KMS-11 (cell line): ENCODE results near the gene CALR3.
"Not testable (repeated sequence)": the region's sequence is repeated elsewhere in the genome, so short reads cannot be mapped to it uniquely, and the experiment has no call there.

Experiments used
- H2AFZ ChIP-seq: fragments of 200-600 bp; sonication (generic); 2 replicates; pipeline ENCODE4 v1.6.1; 2016; ENCODE audit warnings: antibody characterized with exemption, mixed run types, low read depth
- H3K27ac ChIP-seq: fragments of 200-600 bp; sonication (generic); 2 replicates; pipeline ENCODE4 v1.6.1; 2016; ENCODE audit warnings: mild to moderate bottlenecking, mixed run types
- H3K27me3 ChIP-seq: fragments of 200-600 bp; sonication (generic); 2 replicates; pipeline ENCODE4 v1.6.1; 2017; ENCODE audit warnings: mild to moderate bottlenecking, low read depth, mixed run types, moderate library complexity; ENCODE audit not compliant: insufficient read depth
- H3K36me3 ChIP-seq: fragments of 200-600 bp; sonication (generic); 2 replicates; pipeline ENCODE4 v1.6.1; 2017; ENCODE audit warnings: mild to moderate bottlenecking, mixed run types; ENCODE audit not compliant: insufficient read depth
- H3K4me1 ChIP-seq: fragments of 200-600 bp; sonication (generic); 2 replicates; pipeline ENCODE4 v1.6.1; 2016; ENCODE audit warnings: mild to moderate bottlenecking, low read depth, mixed run types; ENCODE audit not compliant: poor library complexity, severe bottlenecking
- H3K4me2 ChIP-seq: fragments of 200-600 bp; sonication (generic); 2 replicates; pipeline ENCODE4 v1.7.0; 2016; ENCODE audit warnings: mild to moderate bottlenecking, mixed run types
- H3K4me3 ChIP-seq: fragments of 200-600 bp; sonication (generic); IDR thresholded peaks from 2 replicates; pipeline ENCODE4 v1.6.1; 2017; ENCODE audit warnings: low read depth, low read length, mixed read lengths; ENCODE audit not compliant: insufficient read depth
- H3K79me2 ChIP-seq: fragments of 200-600 bp; sonication (generic); 2 replicates; pipeline ENCODE4 v1.6.1; 2016; ENCODE audit warnings: low read depth, mixed run types; ENCODE audit not compliant: insufficient read depth
- H3K9ac ChIP-seq: fragments of 200-600 bp; sonication (generic); 2 replicates; pipeline ENCODE4 v1.6.1; 2016; ENCODE audit warnings: mild to moderate bottlenecking, mixed run types
- H4K20me1 ChIP-seq: fragments of 200-600 bp; sonication (generic); 2 replicates; pipeline ENCODE4 v1.6.1; 2016; ENCODE audit warnings: mild to moderate bottlenecking, mixed run types; ENCODE audit not compliant: insufficient read depth
- CTCF ChIP-seq: fragments of 200-600 bp; sonication (generic); conservative IDR thresholded peaks from 2 replicates; pipeline ENCODE4 v1.6.1; 2017; ENCODE audit warnings: low read depth, mild to moderate bottlenecking, antibody characterized with exemption, low read length, moderate library complexity, mixed read lengths

The CALR3 gene

GRCh38 chr19:16497837-16498236 is 1.9 kb upstream of the CALR3 start:
- H3K36me3 ChIP-seq, result no peaks in the 10 kb centered on the region
- H3K9ac ChIP-seq, result no peak overlapping the region
- H3K4me2 ChIP-seq, result no peak overlapping the region
- H3K27ac ChIP-seq, result no peak overlapping the region
- TF ChIP-seq CTCF, result no peak
- H3K4me1 ChIP-seq, result peaks cover 5% of the 10 kb centered on the region
- no peak overlapping the region for H3K4me3 ChIP-seq
- no peaks in the 10 kb centered on the region for H4K20me1 ChIP-seq
- H3K27me3 ChIP-seq, result no peaks in the 10 kb centered on the region
- no peaks in the 10 kb centered on the region for H3K79me2 ChIP-seq
- H2AFZ ChIP-seq, result no peak overlapping the region

DNA sequence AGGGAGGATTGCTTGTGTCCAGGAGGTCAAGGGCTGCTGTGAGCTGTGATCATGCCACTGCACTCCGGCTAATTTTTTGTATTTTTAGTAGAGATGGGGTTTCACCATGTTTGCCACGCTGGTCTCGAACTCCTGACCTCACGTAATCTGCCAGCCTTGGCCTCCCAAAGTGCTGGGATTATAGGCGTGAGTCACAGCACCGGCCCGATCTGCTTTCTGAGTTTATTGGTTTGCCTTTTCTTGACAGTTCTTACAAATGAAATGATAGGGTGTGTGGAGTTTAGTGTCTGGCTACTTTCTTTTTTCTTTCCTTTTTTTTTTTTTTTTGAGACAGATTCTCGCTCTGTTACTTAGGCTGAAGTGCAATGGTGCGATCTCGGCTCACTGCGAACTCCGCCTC is 1.1 kb upstream of the CALR3 start:
- H3K4me3 ChIP-seq, result no peak overlapping the region
- H3K4me1 ChIP-seq, result peaks cover 5% of the 10 kb centered on the region
- H3K4me2 ChIP-seq, result peak overlapping the region; percentile 94
- no peak overlapping the region for H3K9ac ChIP-seq
- no peaks in the 10 kb centered on the region for H3K79me2 ChIP-seq
- H3K27ac ChIP-seq, result no peak overlapping the region
- no peaks in the 10 kb centered on the region for H3K27me3 ChIP-seq
- H4K20me1 ChIP-seq, result no peaks in the 10 kb centered on the region
- TF ChIP-seq CTCF, result no peak
- no peaks in the 10 kb centered on the region for H3K36me3 ChIP-seq
- H2AFZ ChIP-seq, result no peak overlapping the region

DNA sequence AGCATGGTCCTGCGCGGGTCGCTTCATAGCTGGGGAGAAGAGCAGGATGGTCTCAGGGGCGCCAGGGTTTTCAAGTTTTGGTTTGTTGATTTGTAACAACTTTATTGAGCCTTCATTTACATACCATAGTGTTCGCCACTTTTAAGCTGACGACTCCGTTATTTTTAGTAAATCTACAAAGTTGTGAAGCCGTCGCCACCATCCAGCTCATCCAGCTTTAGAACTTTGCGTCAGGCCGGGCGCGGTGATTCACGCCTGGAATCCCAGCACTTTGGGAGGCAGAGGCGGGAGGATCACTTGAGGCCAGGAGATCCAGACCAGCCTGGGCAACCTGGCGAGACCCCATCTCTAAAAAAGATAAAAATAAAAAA is 631 bp upstream of the CALR3 start:
- no peak overlapping the region for H3K27ac ChIP-seq
- no peak overlapping the region for H3K4me3 ChIP-seq
- peak overlapping the region; percentile 94 for H3K4me2 ChIP-seq
- H3K27me3 ChIP-seq, result no peaks in the 10 kb centered on the region
- no peak overlapping the region; the same call in 1 of the 2 replicates for H3K9ac ChIP-seq
- TF ChIP-seq CTCF, result no peak
- no peaks in the 10 kb centered on the region for H4K20me1 ChIP-seq
- H3K4me1 ChIP-seq, result peaks cover 5% of the 10 kb centered on the region
- no peaks in the 10 kb centered on the region for H3K79me2 ChIP-seq
- peak overlapping the region; percentile 64; the same call in 1 of the 2 replicates for H2AFZ ChIP-seq
- H3K36me3 ChIP-seq, result no peaks in the 10 kb centered on the region

DNA sequence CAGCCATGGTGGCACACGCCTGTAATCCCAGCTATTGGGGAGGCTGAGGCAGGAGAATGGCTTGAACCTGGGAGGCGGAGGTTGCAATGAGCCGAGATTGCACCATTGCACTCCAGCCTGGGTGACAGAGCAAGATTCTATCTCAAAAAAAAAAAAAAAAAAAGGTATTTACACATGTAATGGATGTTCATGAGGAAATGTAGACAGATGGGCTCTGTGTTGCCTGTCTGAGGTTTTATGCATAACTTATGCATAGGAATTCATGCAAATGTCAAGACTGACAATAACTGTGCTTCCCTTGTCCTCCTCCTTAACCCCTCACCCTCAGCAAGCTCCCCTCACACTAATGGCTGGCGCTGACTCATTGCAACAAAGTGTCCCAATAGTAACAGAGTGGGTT is 9.5 kb downstream of the CALR3 start:
- not testable (repeated sequence) for H3K79me2 ChIP-seq, H3K27ac ChIP-seq, H3K27me3 ChIP-seq, H3K36me3 ChIP-seq, H2AFZ ChIP-seq, H4K20me1 ChIP-seq, H3K4me2 ChIP-seq, H3K4me1 ChIP-seq, H3K4me3 ChIP-seq, H3K9ac ChIP-seq

DNA sequence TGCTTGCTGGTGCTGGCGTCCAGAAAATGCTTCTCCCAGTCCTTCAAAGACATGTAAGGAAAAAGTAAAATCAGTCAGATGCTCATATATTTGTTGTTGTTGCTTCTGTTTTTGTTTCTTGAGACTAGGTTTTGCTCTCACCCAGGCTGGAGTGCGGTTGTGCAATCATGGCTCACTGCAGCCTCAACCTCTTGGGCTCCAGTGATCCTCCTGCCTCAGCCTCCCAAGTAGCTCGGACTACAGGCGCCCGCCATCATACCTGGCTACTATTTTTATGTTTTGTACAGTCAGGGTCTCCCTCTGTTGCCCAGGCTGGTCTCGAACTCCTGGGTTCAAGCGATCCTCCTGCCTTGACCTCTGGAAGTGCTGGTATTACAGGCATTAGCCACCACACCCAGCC is 13.2 kb downstream of the CALR3 start:
- Histone ChIP-seq H3K27me3 (no peaks in the 10 kb centered on the region), H3K9ac (no peak overlapping the region), H3K4me3 (no peak overlapping the region), H3K36me3 (no peaks in the 10 kb centered on the region), H3K79me2 (no peaks in the 10 kb centered on the region), H2AFZ (no peak overlapping the region), H3K4me1 (no peaks in the 10 kb centered on the region), H3K27ac (no peak overlapping the region), H3K4me2 (no peak overlapping the region), H4K20me1 (no peaks in the 10 kb centered on the region)
- no peak for TF ChIP-seq CTCF
